Activated CD8-positive, alpha-beta memory T cell treated with anti-CD3 and anti-CD28 coated beads for 4 hours (primary cell): ENCODE results near the gene PHRF1.
"Not testable (repeated sequence)": the region's sequence is repeated elsewhere in the genome, so short reads cannot be mapped to it uniquely, and the experiment has no call there.

Experiments
- DNase-seq, 2 donors: peaks; one replicate each; pipeline ENCODE4 v3.0.0-alpha.2; 2020; ENCODE audit warnings: low read depth in 2 of 2

Gene PHRF1

GRCh38 chr11:654444-654843 is 78.2 kb downstream of the PHRF1 start:
- not testable (repeated sequence) for DNase-seq

DNA sequence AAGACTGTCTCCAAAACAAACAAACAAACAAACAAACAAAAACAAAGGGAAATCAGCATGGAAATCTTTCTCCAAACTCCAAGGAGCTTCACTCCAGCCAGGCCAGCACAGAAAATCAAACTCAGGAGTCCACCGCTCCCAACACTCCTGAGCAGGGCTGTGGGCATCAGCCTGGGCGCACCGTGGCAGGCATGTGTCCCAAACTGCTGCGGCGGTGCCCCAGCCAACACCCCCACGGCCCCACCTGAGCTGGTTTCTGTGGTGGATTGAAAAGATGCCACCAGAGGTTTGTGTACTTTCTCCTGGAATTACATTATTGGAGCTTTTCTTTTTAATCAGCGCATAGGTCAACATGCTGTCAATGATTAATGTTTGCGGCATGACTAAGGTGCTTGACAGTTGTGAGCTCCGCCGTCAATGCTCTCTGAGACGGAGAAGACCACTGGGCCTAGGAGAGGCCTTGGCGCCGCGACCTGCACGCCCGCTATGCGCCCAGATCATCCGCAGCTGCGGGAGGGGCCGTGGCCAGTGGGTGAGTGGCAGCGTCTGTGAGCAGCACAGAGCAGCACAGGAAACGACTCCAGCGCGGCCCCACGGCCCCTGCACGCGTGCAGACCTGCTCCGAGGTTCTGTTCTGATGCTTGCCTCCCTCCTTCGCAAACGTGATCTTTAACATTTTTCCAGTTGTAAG is 78.9 kb downstream of the PHRF1 start:
- DNase-seq: no peak

DNA sequence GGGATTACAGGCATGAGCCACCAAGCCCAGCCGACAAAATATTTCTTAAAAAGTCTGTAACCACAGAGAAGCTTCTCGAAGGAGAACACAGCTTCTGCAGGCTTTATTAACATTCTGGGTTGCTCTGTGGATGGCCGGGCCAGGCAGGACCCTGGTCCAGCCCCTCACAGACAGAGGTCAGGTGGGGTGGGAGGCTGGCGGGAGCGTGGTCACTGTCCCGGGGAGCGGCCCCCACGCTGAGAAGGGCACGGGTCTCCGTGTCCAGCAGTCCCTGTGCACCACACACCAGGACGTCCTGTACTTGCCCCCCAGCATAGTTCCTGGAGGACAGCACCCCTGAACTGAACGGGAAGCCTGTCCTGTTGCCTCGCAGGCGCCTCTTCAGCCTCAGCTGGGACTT is 80.2 kb downstream of the PHRF1 start:
- DNase-seq: no peak

DNA sequence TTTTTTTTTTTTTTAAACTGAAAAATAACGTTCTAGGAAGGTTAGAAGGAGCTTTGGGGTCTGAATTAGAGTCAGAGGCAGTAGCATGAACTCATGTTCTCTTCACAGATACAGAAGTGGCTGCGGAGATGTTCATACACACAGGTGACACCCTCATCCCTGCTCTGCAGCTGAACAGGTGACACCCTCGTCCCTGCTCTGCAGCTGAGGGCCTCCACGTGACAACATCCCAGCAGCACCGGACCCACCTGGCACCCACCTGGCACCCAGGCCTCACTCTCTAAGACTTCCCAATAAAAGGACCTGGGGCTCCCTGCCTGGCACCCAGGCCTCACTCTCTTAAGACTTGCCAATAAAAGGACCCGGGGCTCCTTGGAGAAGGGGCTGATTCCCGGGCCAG is 80.6 kb downstream of the PHRF1 start:
- no peak for DNase-seq

GRCh38 chr11:657691-658126 is 81.4 kb downstream of the PHRF1 start:
- no peak for DNase-seq

- no peak for DNase-seq
These were observed 83.3 kb downstream of the PHRF1 start for GRCh38 chr11:659532-660085.

GRCh38 chr11:660281-660680 is 84.0 kb downstream of the PHRF1 start:
- DNase-seq: no peak

DNA sequence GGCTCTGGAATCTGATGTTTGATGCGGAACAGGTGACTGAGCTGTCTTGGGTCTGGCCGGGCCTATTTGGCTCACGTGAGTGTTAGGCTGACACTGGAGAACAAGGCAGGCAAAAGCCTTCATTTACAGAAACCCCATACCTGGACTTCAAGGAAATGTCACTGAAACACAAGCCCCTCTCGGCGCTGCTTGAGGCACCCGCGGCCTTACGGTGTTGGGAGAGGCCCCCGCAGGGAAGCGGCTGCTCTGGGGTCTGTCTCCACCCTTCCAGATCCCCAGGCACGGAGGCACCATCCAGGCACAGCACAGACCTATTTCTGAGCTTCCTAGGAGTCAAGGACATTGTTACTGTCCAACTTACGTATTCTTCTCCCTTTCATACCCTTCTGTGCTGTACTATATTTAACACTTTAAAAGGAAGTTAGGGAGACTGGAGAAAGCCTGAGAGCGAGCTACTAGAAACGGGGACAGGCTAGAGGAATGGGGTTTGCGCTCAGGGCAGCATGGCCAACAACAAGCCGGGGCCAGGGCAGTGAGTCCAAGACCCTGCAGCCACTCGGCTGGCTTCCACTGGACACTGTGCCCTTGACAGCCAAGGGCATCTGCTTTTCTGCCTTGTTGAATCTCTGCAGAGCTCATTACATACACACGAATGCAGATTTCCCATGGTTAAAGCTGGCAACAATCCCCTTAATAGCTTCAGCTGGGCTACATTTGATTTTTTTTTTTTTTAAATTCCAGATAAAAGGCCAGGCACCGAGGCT is 84.6 kb downstream of the PHRF1 start:
- no peak for DNase-seq
